ENCODE measurements around the gene CCL5.
"Not testable (repeated sequence)": the region's sequence is repeated elsewhere in the genome, so short reads cannot be mapped to it uniquely, and the experiment has no call there.

- not testable (repeated sequence) for TF ChIP-seq CEBPB (IDR thresholded peaks at IDR 0.05); USF2 (IDR thresholded peaks at IDR 0.05); CTCF (IDR thresholded peaks at IDR 0.05); EP300 (IDR thresholded peaks at IDR 0.05); NR3C1 (IDR thresholded peaks at IDR 0.05); RFX5 (IDR thresholded peaks at IDR 0.05); CBX2 (IDR thresholded peaks at IDR 0.05; ENCODE audit: borderline replicate concordance, low read depth); PHF8 (IDR thresholded peaks at IDR 0.05; ENCODE audit: borderline replicate concordance, low read depth)
Measured at GRCh38 chr17:35897772-35898171, 17.6 kb upstream of the CCL5 start.

Data from A549 (cell line).